GM23338 (cell line): Measurements from ENCODE around the gene AMDHD1. TPM values are rescaled to one million over a fixed set of nuclear protein-coding genes. Genes with fewer than 3 reads are reported as not detected.

Source experiments
- ATAC-seq: fragments of 200-7000 bp; cut with Tn5 transposase; 3 replicates; pipeline ENCODE4 v1.9.1; 2020
- DNase-seq: peaks from one replicate; pipeline ENCODE4 v3.0.0-alpha.2; 2015; ENCODE audit warnings: low spot score
- H2AFZ ChIP-seq: fragments of 200-600 bp; sonication (generic); 2 replicates; pipeline ENCODE4 v1.8.0; 2016; ENCODE audit warnings: antibody characterized with exemption, mild to moderate bottlenecking, moderate library complexity
- H3F3A ChIP-seq: fragments of 200-600 bp; sonication (generic); replicated peaks from 2 replicates; pipeline ENCODE4 v1.8.0; 2017; ENCODE audit warnings: antibody characterized with exemption, mixed run types, low read depth
- H3K27ac ChIP-seq: fragments of 200-600 bp; sonication (generic); 2 replicates; pipeline ENCODE4 v1.6.1; 2016; ENCODE audit warnings: low read depth
- H3K27me3 ChIP-seq: fragments of 200-600 bp; sonication (generic); 2 replicates; pipeline ENCODE4 v1.8.0; 2016; ENCODE audit warnings: mild to moderate bottlenecking, mixed run types, moderate library complexity; ENCODE audit not compliant: insufficient read depth
- H3K36me3 ChIP-seq: fragments of 200-600 bp; sonication (generic); 2 replicates; pipeline ENCODE4 v1.8.0; 2016; ENCODE audit warnings: mild to moderate bottlenecking; ENCODE audit not compliant: insufficient read depth
- H3K4me1 ChIP-seq: fragments of 200-600 bp; sonication (generic); 2 replicates; pipeline ENCODE4 v1.8.0; 2016; ENCODE audit warnings: mild to moderate bottlenecking, moderate library complexity; ENCODE audit not compliant: insufficient read depth
- H3K4me2 ChIP-seq: fragments of 200-600 bp; sonication (generic); 2 replicates; pipeline ENCODE4 v1.7.1; 2017; ENCODE audit warnings: mixed run types
- H3K4me3 ChIP-seq: fragments of 200-600 bp; sonication (generic); 2 replicates; pipeline ENCODE4 v1.6.1; 2016; ENCODE audit warnings: mixed run types
- H3K79me2 ChIP-seq: fragments of 200-600 bp; sonication (generic); replicated peaks from 2 replicates; pipeline ENCODE4 v1.8.0; 2017; ENCODE audit warnings: mild to moderate bottlenecking; ENCODE audit not compliant: insufficient read depth
- H3K9me2 ChIP-seq: fragments of 200-600 bp; sonication (generic); 2 replicates; pipeline ENCODE4 v1.8.0; 2017; ENCODE audit not compliant: insufficient read depth
- H4K20me1 ChIP-seq: fragments of 200-600 bp; sonication (generic); replicated peaks from 2 replicates; pipeline ENCODE4 v1.8.0; 2017; ENCODE audit warnings: mild to moderate bottlenecking; ENCODE audit not compliant: insufficient read depth
- H3K27ac Mint-ChIP-seq: 2 replicates; pipeline ENCODE4 v1.8.0; 2020; ENCODE audit warnings: inconsistent platforms, mild to moderate bottlenecking, moderate library complexity, mixed read lengths
- H3K27me3 Mint-ChIP-seq: 3 replicates; pipeline ENCODE4 v1.8.0; 2022; ENCODE audit warnings: low read depth, mild to moderate bottlenecking, moderate library complexity, mixed read lengths, inconsistent platforms; ENCODE audit not compliant: insufficient read depth, poor library complexity
- H3K36me3 Mint-ChIP-seq: 3 replicates; pipeline ENCODE4 v1.8.0; 2021; ENCODE audit warnings: low read depth, mild to moderate bottlenecking, inconsistent platforms, moderate library complexity, mixed read lengths
- H3K4me1 Mint-ChIP-seq: 3 replicates; pipeline ENCODE4 v1.8.0; 2020; ENCODE audit warnings: mild to moderate bottlenecking, inconsistent platforms, mixed read lengths
- H3K4me3 Mint-ChIP-seq: 3 replicates; pipeline ENCODE4 v1.8.0; 2021; ENCODE audit warnings: moderate library complexity, mild to moderate bottlenecking, inconsistent platforms, mixed read lengths
- H3K9me3 Mint-ChIP-seq: 3 replicates; pipeline ENCODE4 v1.8.0; 2020; ENCODE audit warnings: moderate library complexity, mild to moderate bottlenecking, inconsistent platforms, mixed read lengths
- EZH2 ChIP-seq: fragments of 200-600 bp; sonication (generic); IDR thresholded peaks from one replicate; pipeline ENCODE4 v1.8.0; 2017; ENCODE audit warnings: antibody characterized with exemption, mild to moderate bottlenecking, low read depth; ENCODE audit not compliant: unreplicated experiment
- EZH2phosphoT487 ChIP-seq: fragments of 200-600 bp; sonication (generic); IDR thresholded peaks from one replicate; pipeline ENCODE4 v1.8.1; 2018; ENCODE audit warnings: antibody characterized with exemption; ENCODE audit not compliant: unreplicated experiment
- JUNB ChIP-seq: IDR thresholded peaks from one replicate; pipeline ENCODE4 v1.6.1; 2016; ENCODE audit warnings: antibody characterized with exemption; ENCODE audit not compliant: unreplicated experiment
- NANOG ChIP-seq: IDR thresholded peaks from 2 replicates; pipeline ENCODE4 v1.6.1; 2016; ENCODE audit warnings: antibody characterized with exemption, borderline replicate concordance
- POLR2AphosphoS5 ChIP-seq: IDR thresholded peaks from 2 replicates; pipeline ENCODE4 v1.6.1; 2016; ENCODE audit warnings: antibody characterized with exemption, low read depth
- STAT1 ChIP-seq: IDR thresholded peaks from one replicate; pipeline ENCODE4 v1.6.1; 2016; ENCODE audit warnings: antibody characterized with exemption; ENCODE audit not compliant: unreplicated experiment
- ZNF114 ChIP-seq: fragments of 250-450 bp; sonication (Bioruptor Pico); IDR thresholded peaks from 2 replicates; pipeline ENCODE4 v1.5.0; 2020; ENCODE audit warnings: mild to moderate bottlenecking, moderate library complexity
- ZNF331 ChIP-seq: fragments of 250-450 bp; sonication (Bioruptor Pico); IDR thresholded peaks from 2 replicates; pipeline ENCODE4 v1.5.0; 2020; ENCODE audit warnings: low read depth, mild to moderate bottlenecking, moderate library complexity
- ZNF462 ChIP-seq: fragments of 250-450 bp; sonication (Bioruptor Pico); IDR thresholded peaks from 2 replicates; pipeline ENCODE4 v1.5.0; 2020; ENCODE audit warnings: mild to moderate bottlenecking, moderate library complexity
- polyA plus RNA-seq: library from polyadenylated mRNA; unstranded; fragments of >200 nt; fragmentation: Nextera tagmentation; extraction: Ambion mirVana; gene quantifications from 2 replicates; pipeline ENCODE4 v1.2.1, GENCODE V29; 2016
- total RNA-seq: library from RNA; depleted of rRNA; stranded (reverse); fragments of >200 nt; shearing (Covaris generic); gene quantifications from 2 replicates; pipeline ENCODE4 v1.2.3, GENCODE V29; 2014
- TF ChIP-seq, protein P1 (sequence below), 2 experiments: fragments of 200-600 bp in 1 of 2; sonication (generic) in 1 of 2; conservative IDR thresholded peaks; 2 replicates each; pipeline versions ENCODE4 v1.5.1 to v1.6.1; 2016 to 2017; ENCODE audit warnings: antibody characterized with exemption in 2 of 2, low read depth in 2 of 2, mild to moderate bottlenecking in 2 of 2, moderate library complexity in 1 of 2

The AMDHD1 gene
- total and polyA plus RNA-seq, 2 experiments from 2014 or later: 0.21 to 0.24 TPM

DNA sequence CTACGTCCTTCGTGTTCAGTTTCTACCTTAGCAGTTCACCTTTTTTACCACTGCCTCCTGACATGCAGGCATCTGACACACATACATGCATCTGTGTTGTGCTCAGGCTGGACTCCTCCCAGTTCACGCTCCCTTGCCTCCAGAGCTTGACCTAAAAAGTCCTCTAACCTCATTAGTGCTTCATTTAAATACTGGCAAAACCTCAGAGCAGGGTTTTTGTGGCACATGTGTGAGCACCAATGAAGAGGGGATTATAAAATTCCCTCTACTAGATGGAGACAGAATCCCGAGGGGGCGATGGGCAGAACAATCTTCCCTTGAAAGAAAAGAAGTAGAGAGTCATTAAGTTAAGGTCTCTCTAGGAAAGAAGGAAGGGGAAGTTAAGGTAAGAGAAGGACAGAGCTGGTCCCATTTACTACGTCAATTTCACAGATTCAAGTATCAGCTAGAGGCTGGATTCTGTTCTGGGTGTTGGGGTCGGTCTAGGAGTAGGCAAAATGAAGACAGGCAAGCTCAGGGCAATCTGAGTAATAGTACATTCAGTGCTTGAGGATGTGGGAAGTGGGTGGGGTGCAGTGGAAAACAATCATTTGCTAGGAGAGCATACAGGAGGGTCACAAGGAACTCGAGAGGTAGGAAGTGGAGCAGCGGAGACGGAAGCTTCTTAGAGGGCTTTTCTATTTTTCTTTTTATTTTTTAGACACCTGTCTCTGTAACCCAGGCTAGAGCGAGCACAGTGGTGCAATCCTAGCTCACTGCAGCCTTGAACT lies 45.6 kb downstream of the AMDHD1 start:
- DNase-seq: no peak
- H3K9me3 Mint-ChIP-seq: no peaks in the 10 kb centered on the region

DNA sequence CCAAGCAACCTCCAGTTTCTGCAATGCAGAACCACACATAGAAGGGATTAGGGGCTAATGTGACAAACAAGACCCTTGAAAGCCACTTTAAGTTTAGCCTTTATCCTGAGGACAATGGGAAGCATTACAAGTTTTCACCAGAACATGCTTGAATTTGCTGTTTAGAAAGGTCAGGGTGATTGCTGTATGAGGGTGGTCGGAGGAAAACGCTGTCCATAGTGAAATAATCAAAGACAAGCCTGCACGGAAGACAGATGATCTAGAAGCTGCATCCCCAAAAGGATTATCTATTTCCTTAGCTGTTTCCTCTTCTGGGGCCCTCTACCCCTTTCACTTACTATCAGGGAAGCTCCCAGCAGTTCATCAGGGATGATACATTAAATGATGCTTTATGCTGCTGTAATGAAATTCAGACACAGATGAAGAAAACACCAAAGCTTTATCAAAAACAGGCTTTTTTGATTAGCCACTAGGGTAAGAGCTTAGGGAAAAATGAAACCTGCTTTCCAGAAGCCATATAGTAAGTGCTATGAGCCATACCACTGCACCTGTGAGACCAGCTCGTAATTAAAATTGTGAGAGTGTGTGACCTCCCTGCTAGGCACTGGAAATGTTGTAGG lies 46.5 kb downstream of the AMDHD1 start:
- no peaks in the 10 kb centered on the region for H3F3A ChIP-seq
- H4K20me1 ChIP-seq: no peaks in the 10 kb centered on the region
- H3K27me3 ChIP-seq: no peaks in the 10 kb centered on the region
- no peaks in the 10 kb centered on the region for H3K79me2 ChIP-seq
- Mint-ChIP-seq H3K27me3 (peaks cover 3% of the 10 kb centered on the region), H3K4me1 (peaks cover 38% of the 10 kb centered on the region), H3K36me3 (no peaks in the 10 kb centered on the region), H3K9me3 (no peaks in the 10 kb centered on the region), H3K27ac (no peak overlapping the region), H3K4me3 (no peak overlapping the region)
- H3K4me3 ChIP-seq: no peak overlapping the region
- no peaks in the 10 kb centered on the region for H3K9me2 ChIP-seq
- no peak overlapping the region for H3K4me2 ChIP-seq
- H3K36me3 ChIP-seq: no peaks in the 10 kb centered on the region
- H3K4me1 ChIP-seq: peaks cover 27% of the 10 kb centered on the region
- H3K27ac ChIP-seq: no peak overlapping the region
- ATAC-seq: no peak
- no peak for DNase-seq
- no peak overlapping the region for H2AFZ ChIP-seq
- TF ChIP-seq JUNB (no peak), POLR2AphosphoS5 (no peak), NANOG (no peak), ZNF114 (CRISPR knock-in tag) (no peak), EZH2phosphoT487 (no peak), EZH2 (no peak), ZNF462 (CRISPR knock-in tag) (no peak)

More for the DNA sequence above, 45.6 kb downstream of the AMDHD1 start:
- no peak overlapping the region for H3K4me2 ChIP-seq
- TF ChIP-seq, protein P1, sequence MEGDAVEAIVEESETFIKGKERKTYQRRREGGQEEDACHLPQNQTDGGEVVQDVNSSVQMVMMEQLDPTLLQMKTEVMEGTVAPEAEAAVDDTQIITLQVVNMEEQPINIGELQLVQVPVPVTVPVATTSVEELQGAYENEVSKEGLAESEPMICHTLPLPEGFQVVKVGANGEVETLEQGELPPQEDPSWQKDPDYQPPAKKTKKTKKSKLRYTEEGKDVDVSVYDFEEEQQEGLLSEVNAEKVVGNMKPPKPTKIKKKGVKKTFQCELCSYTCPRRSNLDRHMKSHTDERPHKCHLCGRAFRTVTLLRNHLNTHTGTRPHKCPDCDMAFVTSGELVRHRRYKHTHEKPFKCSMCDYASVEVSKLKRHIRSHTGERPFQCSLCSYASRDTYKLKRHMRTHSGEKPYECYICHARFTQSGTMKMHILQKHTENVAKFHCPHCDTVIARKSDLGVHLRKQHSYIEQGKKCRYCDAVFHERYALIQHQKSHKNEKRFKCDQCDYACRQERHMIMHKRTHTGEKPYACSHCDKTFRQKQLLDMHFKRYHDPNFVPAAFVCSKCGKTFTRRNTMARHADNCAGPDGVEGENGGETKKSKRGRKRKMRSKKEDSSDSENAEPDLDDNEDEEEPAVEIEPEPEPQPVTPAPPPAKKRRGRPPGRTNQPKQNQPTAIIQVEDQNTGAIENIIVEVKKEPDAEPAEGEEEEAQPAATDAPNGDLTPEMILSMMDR (conservative IDR thresholded peaks at IDR 0.05; ENCODE audit: low read depth in 2 of 2): no peak
- no peak for TF ChIP-seq NANOG
- no peak for TF ChIP-seq EZH2
- no peak for TF ChIP-seq STAT1
- TF ChIP-seq ZNF331: no peak
- no peak for TF ChIP-seq ZNF114 (CRISPR knock-in tag)
- TF ChIP-seq POLR2AphosphoS5: no peak
- Mint-ChIP-seq H3K36me3 (no peaks in the 10 kb centered on the region), H3K4me1 (peaks cover 38% of the 10 kb centered on the region), H3K27me3 (peaks cover 3% of the 10 kb centered on the region), H3K4me3 (no peak overlapping the region), H3K27ac (no peak overlapping the region)
- H3K27me3 ChIP-seq: no peaks in the 10 kb centered on the region
- no peaks in the 10 kb centered on the region for H3K79me2 ChIP-seq
- ATAC-seq: no peak
- H3K4me1 ChIP-seq: peaks cover 27% of the 10 kb centered on the region
- no peak overlapping the region for H3K27ac ChIP-seq
- H3K9me2 ChIP-seq: no peaks in the 10 kb centered on the region
- no peaks in the 10 kb centered on the region for H4K20me1 ChIP-seq
- no peak overlapping the region for H2AFZ ChIP-seq
- no peaks in the 10 kb centered on the region for H3F3A ChIP-seq
- H3K36me3 ChIP-seq: no peaks in the 10 kb centered on the region
- H3K4me3 ChIP-seq: no peak overlapping the region
